HepG2 (cell line): ENCODE data around the gene AGXT. TPM values are rescaled to one million over a fixed set of nuclear protein-coding genes. Genes with fewer than 3 reads are reported as not detected.
A peak's percentile ranks its signal among the peaks of the same experiment; 100 is the strongest.

Source experiments
- ADNP ChIP-seq: sonication (generic); formaldehyde crosslinking; IDR thresholded peaks from 2 replicates; pipeline ENCODE4 v1.4.0; 2020; ENCODE audit warnings: missing genetic modification reagents
- AKAP8 ChIP-seq: sonication (generic); formaldehyde crosslinking; IDR thresholded peaks from 2 replicates; pipeline ENCODE4 v1.5.1; 2020; ENCODE audit warnings: mild to moderate bottlenecking, missing genetic modification reagents
- ARNT2 ChIP-seq: sonication (generic); formaldehyde crosslinking; IDR thresholded peaks from 2 replicates; pipeline ENCODE4 v1.8.0; 2022; ENCODE audit warnings: mild to moderate bottlenecking, low read depth, missing genetic modification reagents, moderate library complexity
- ELF1 ChIP-seq: sonication (generic); formaldehyde crosslinking; IDR thresholded peaks from 2 replicates; pipeline ENCODE4 v1.4.0; 2020; ENCODE audit warnings: missing genetic modification reagents
- FOXA3 ChIP-seq: IDR thresholded peaks from 2 replicates; pipeline ENCODE4 v1.6.1; 2016; ENCODE audit warnings: missing genetic modification reagents, missing compliant biosample characterization
- GTF3A ChIP-seq: sonication (generic); formaldehyde crosslinking; conservative IDR thresholded peaks from 2 replicates; pipeline ENCODE4 v1.4.0; 2020; ENCODE audit warnings: mild to moderate bottlenecking, missing genetic modification reagents
- HMGA1 ChIP-seq: sonication (generic); formaldehyde crosslinking; conservative IDR thresholded peaks from 2 replicates; pipeline ENCODE4 v1.4.0; 2020; ENCODE audit warnings: missing genetic modification reagents
- HNRNPK ChIP-seq: fragments of 200-400 bp; formaldehyde crosslinking; IDR thresholded peaks from 2 replicates; pipeline ENCODE4 v1.6.1; 2018; ENCODE audit warnings: low read length, low read depth, moderate library complexity, mild to moderate bottlenecking; ENCODE audit not compliant: poor library complexity, severe bottlenecking
- ISX ChIP-seq: sonication (generic); formaldehyde crosslinking; conservative IDR thresholded peaks from 2 replicates; pipeline ENCODE4 v1.5.0; 2020; ENCODE audit warnings: missing genetic modification reagents
- KLF13 ChIP-seq: sonication (generic); formaldehyde crosslinking; IDR thresholded peaks from 2 replicates; pipeline ENCODE4 v1.4.0; 2020; ENCODE audit warnings: mild to moderate bottlenecking, missing genetic modification reagents
- LCORL ChIP-seq, 2 experiments: fragments of 450-650 bp in 1 of 2; sonication (generic) in 1 of 2; formaldehyde crosslinking in 1 of 2; IDR thresholded peaks; 2 replicates each; pipeline versions ENCODE4 v1.5.0 to v1.6.1; 2017 to 2020; ENCODE audit warnings: antibody characterized with exemption in 1 of 2, missing genetic modification reagents in 1 of 2
- MBD4 ChIP-seq: IDR thresholded peaks from 2 replicates; pipeline ENCODE4 v1.6.1; 2012; ENCODE audit warnings: low read length, inconsistent platforms, borderline replicate concordance
- MYPOP ChIP-seq: sonication (generic); formaldehyde crosslinking; IDR thresholded peaks from 2 replicates; pipeline ENCODE4 v1.8.1; 2023; ENCODE audit warnings: mild to moderate bottlenecking, moderate library complexity, missing genetic modification reagents
- STAG1 ChIP-seq: sonication (generic); formaldehyde crosslinking; IDR thresholded peaks from 2 replicates; pipeline ENCODE4 v1.4.0; 2020; ENCODE audit warnings: missing genetic modification reagents
- SUZ12 ChIP-seq: fragments of 150-350 bp; IDR thresholded peaks from 2 replicates; pipeline ENCODE4 v1.6.1; 2014; ENCODE audit warnings: low read depth, low read length
- TAF15 ChIP-seq: fragments of 200-400 bp; formaldehyde crosslinking; IDR thresholded peaks from one replicate; pipeline ENCODE4 v1.6.1; 2018; ENCODE audit warnings: mild to moderate bottlenecking, low read depth, low read length; ENCODE audit not compliant: poor library complexity, severe bottlenecking
- ZBTB7B ChIP-seq: sonication (generic); formaldehyde crosslinking; IDR thresholded peaks from 2 replicates; pipeline ENCODE4 v1.4.0; 2020; ENCODE audit warnings: missing genetic modification reagents
- ZFP90 ChIP-seq: sonication (generic); formaldehyde crosslinking; IDR thresholded peaks from 2 replicates; pipeline ENCODE4 v1.8.0; 2022; ENCODE audit warnings: missing genetic modification reagents, mild to moderate bottlenecking, inconsistent platforms, borderline replicate concordance
- ZMAT3 ChIP-seq: sonication (generic); formaldehyde crosslinking; conservative IDR thresholded peaks from 2 replicates; pipeline ENCODE4 v1.7.0; 2021; ENCODE audit warnings: missing genetic modification reagents
- ZNF530 ChIP-seq: sonication (generic); formaldehyde crosslinking; IDR thresholded peaks from 2 replicates; pipeline ENCODE4 v1.5.0; 2020; ENCODE audit warnings: low read depth, mild to moderate bottlenecking, missing genetic modification reagents
- ZNF562 ChIP-seq: sonication (generic); formaldehyde crosslinking; IDR thresholded peaks from 2 replicates; pipeline ENCODE4 v1.8.0; 2022; ENCODE audit warnings: missing genetic modification reagents, borderline replicate concordance
- ZNF572 ChIP-seq: sonication (generic); formaldehyde crosslinking; IDR thresholded peaks from 2 replicates; pipeline ENCODE4 v1.5.1; 2020; ENCODE audit warnings: mild to moderate bottlenecking, missing genetic modification reagents
- ZNF629 ChIP-seq: sonication (generic); formaldehyde crosslinking; conservative IDR thresholded peaks from 2 replicates; pipeline ENCODE4 v1.5.0; 2020; ENCODE audit warnings: missing genetic modification reagents
- ZNF672 ChIP-seq: sonication (generic); formaldehyde crosslinking; IDR thresholded peaks from 2 replicates; pipeline ENCODE4 v1.8.1; 2022; ENCODE audit warnings: missing genetic modification reagents
- ZNF761 ChIP-seq: sonication (generic); formaldehyde crosslinking; conservative IDR thresholded peaks from 2 replicates; pipeline ENCODE4 v1.4.0; 2020; ENCODE audit warnings: mild to moderate bottlenecking, missing genetic modification reagents
- ZNF773 ChIP-seq: sonication (generic); formaldehyde crosslinking; IDR thresholded peaks from 2 replicates; pipeline ENCODE4 v1.4.0; 2020; ENCODE audit warnings: missing genetic modification reagents, borderline replicate concordance
- ZSCAN9 ChIP-seq: IDR thresholded peaks from 2 replicates; pipeline ENCODE4 v1.6.1; 2016; ENCODE audit warnings: borderline replicate concordance
- polyA plus RNA-seq, 8 experiments: library from polyadenylated mRNA; depleted of rRNA in 3 of 8; stranded (reverse) in 7 of 8; unstranded in 1 of 8; fragments of >200 nt; fragmentation: Illumina TruSeq in 4 of 8; extraction: Trizol in 4 of 8; gene quantifications; 2 replicates each; pipeline versions ENCODE4 v1.2.1 to v1.2.3, GENCODE V29; 2011 to 2016; ENCODE audit warnings: low read depth in 4 of 8, missing spikeins in 1 of 8, mixed read lengths in 1 of 8; ENCODE audit not compliant: insufficient read depth in 1 of 8
- total RNA-seq, 5 experiments: library from RNA; depleted of rRNA; stranded (reverse); fragments of >200 nt; fragmentation: Illumina TruSeq; extraction: Trizol; gene quantifications; 2 replicates each; pipeline ENCODE4 v1.2.3, GENCODE V29; 2016; ENCODE audit warnings: low read depth in 1 of 5
- TF ChIP-seq, protein P1 (sequence below): sonication (generic); formaldehyde crosslinking; IDR thresholded peaks from 2 replicates; pipeline ENCODE4; 2020; ENCODE audit warnings: missing genetic modification reagents, mild to moderate bottlenecking, borderline replicate concordance

The AGXT gene
- total and polyA plus RNA-seq, 2 of the 13 experiments (the other 11 are each of a cell fraction or from before 2014, with no cell fraction given): 41.9 to 96.1 TPM

GRCh38 chr2:240873805-240874714, 5.4 kb downstream of the AGXT start (continued):
- TF ChIP-seq ZNF761 (CRISPR knock-in tag): 0 out of 2 replicates have a peak, but pooled peaks have one; percentile 48
- no peak for TF ChIP-seq ZFP90 (CRISPR knock-in tag)
- no peak for TF ChIP-seq LCORL (IDR thresholded peaks at IDR 0.05)
- TF ChIP-seq LCORL (CRISPR knock-in tag; IDR thresholded peaks at IDR 0.05): peak; percentile 100
- no peak for TF ChIP-seq GTF3A
- peak; percentile 69 for TF ChIP-seq ZNF629 (CRISPR knock-in tag)
- peak; percentile 54 for TF ChIP-seq STAG1 (CRISPR knock-in tag)
- TF ChIP-seq ARNT2 (CRISPR knock-in tag): peak; percentile 46; the same call in 1 of the 2 replicates
- TF ChIP-seq MYPOP (CRISPR knock-in tag): peak; percentile 76; the same call in 1 of the 2 replicates
- no peak for TF ChIP-seq ADNP (CRISPR knock-in tag)
- peak; percentile 97; the same call in 1 of the 2 replicates for TF ChIP-seq ZMAT3 (CRISPR knock-in tag)
- no peak for TF ChIP-seq HMGA1
- no peak for TF ChIP-seq MBD4
- TF ChIP-seq HNRNPK: no peak
- no peak for TF ChIP-seq ISX (CRISPR knock-in tag)
- peak; percentile 72 for TF ChIP-seq ELF1
- TF ChIP-seq SUZ12: no peak
- peak; percentile 95 for TF ChIP-seq ZSCAN9 (CRISPR knock-in tag)
- peak; percentile 97 for TF ChIP-seq ZBTB7B
- TF ChIP-seq ZNF530 (CRISPR knock-in tag): no peak
- no peak for TF ChIP-seq ZNF562 (CRISPR knock-in tag)
- TF ChIP-seq KLF13: peak; percentile 54; the same call in 1 of the 2 replicates
- TF ChIP-seq AKAP8 (CRISPR knock-in tag): no peak; the same call in 1 of the 2 replicates
- TF ChIP-seq FOXA3 (CRISPR knock-in tag): peak; percentile 84
- TF ChIP-seq, protein P1, sequence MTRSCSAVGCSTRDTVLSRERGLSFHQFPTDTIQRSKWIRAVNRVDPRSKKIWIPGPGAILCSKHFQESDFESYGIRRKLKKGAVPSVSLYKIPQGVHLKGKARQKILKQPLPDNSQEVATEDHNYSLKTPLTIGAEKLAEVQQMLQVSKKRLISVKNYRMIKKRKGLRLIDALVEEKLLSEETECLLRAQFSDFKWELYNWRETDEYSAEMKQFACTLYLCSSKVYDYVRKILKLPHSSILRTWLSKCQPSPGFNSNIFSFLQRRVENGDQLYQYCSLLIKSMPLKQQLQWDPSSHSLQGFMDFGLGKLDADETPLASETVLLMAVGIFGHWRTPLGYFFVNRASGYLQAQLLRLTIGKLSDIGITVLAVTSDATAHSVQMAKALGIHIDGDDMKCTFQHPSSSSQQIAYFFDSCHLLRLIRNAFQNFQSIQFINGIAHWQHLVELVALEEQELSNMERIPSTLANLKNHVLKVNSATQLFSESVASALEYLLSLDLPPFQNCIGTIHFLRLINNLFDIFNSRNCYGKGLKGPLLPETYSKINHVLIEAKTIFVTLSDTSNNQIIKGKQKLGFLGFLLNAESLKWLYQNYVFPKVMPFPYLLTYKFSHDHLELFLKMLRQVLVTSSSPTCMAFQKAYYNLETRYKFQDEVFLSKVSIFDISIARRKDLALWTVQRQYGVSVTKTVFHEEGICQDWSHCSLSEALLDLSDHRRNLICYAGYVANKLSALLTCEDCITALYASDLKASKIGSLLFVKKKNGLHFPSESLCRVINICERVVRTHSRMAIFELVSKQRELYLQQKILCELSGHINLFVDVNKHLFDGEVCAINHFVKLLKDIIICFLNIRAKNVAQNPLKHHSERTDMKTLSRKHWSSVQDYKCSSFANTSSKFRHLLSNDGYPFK (CRISPR knock-in tag): peak; percentile 71; the same call in 1 of the 2 replicates
- peak; percentile 79; the same call in 1 of the 2 replicates for TF ChIP-seq ZNF572 (CRISPR knock-in tag)
- no peak for TF ChIP-seq ZNF672 (CRISPR knock-in tag)
- peak; percentile 82 for TF ChIP-seq TAF15
- TF ChIP-seq ZNF773: no peak; the same call in 1 of the 2 replicates
